HEK293 (cell line): Measurements from ENCODE around the gene LRP8.

ENCODE experiments used
- CTCF ChIP-seq: fragments of 450-650 bp; formaldehyde crosslinking; IDR thresholded peaks from 2 replicates; pipeline ENCODE4 v1.5.1; 2016; ENCODE audit warnings: missing biosample characterization, missing genetic modification characterization
- ZBTB7A ChIP-seq: fragments of 450-650 bp; formaldehyde crosslinking; IDR thresholded peaks from 2 replicates; pipeline ENCODE4 v1.5.1; 2016; ENCODE audit warnings: low read depth, missing biosample characterization, missing genetic modification characterization

- TF ChIP-seq CTCF (tag by site-specific recombination) (no peak), ZBTB7A (tag by site-specific recombination) (no peak)
Observed at GRCh38 chr1:53272349-53272748, 55.5 kb downstream of the LRP8 start.
